HG03025 (cell line): ENCODE results near the gene TMSB4X.
A peak's percentile ranks its signal among the peaks of the same experiment; 100 is the strongest.
"Not testable (repeated sequence)": the region's sequence is repeated elsewhere in the genome, so short reads cannot be mapped to it uniquely, and the experiment has no call there.

Source experiments
- ATAC-seq: cut with Tn5 transposase; IDR thresholded peaks from one replicate; pipeline ENCODE4 v1.9.1; 2021; ENCODE audit warnings: mild to moderate bottlenecking, moderate library complexity; ENCODE audit not compliant: unreplicated experiment, low FRiP score

The TMSB4X gene

DNA sequence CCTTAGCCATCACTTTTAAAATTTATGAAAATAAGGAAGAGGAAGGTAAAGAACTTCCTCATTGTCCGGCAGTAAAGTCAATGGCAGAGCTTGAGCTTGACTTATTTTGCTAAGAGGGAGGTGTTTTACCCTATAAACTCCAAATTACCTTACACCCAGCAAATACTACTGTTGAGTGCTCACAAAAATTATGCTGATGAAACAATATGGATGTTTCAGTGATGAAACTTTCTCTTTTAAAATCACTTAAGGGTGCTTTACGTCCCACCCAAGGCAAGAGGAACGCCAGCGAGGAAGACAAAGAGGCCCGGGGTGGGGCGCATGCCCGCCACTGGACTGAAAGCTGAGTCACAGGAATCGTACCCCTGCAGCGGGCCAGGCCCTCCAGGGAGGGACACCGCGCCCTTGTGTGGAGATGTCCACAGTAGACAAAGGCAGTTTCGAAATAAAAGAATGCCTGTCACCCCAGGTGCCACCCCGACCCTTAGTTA lies 560 bp upstream of the TMSB4X start:
- ATAC-seq = peak; percentile 0

DNA sequence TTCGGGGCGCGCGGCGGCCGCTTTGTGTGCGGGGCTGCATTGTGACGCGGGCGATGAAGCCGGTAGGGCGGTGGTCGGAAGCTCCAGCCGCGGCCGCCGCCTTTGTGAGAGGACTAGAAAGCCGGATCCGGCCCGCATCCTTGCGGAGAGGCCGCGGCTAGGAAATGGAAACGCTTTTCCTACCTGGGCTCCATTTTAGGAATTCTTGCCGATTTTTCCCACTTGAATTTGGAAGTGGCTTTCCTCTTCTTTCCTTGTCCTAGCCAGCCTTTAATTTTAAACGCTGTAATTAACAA lies 708 bp downstream of the TMSB4X start:
- no peak for ATAC-seq

DNA sequence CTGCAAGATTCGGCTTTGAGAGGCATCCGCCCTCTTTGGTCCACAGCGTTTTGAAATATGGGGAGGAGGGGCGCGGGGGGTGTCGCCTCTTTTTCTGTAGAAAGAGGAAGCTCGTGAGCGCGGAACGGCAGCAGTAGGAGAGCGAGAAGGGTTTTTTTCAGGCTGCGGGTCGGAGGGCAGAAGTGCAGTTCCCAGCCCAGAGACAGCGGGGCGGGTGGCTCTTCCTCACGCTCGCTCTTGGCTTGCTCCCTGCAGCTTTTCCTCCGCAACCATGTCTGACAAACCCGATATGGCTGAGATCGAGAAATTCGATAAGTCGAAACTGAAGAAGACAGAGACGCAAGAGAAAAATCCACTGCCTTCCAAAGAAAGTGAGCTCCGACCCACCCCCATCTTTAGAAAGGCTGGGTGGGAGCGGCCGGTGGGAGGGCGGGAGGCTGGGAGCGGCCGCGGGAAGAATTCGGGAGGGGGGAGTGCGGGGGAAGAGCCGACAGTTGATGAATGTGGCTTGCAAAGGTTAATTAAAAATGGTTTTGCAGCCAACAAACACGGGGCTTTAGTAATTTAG lies 1.2 kb downstream of the TMSB4X start:
- no peak for ATAC-seq

DNA sequence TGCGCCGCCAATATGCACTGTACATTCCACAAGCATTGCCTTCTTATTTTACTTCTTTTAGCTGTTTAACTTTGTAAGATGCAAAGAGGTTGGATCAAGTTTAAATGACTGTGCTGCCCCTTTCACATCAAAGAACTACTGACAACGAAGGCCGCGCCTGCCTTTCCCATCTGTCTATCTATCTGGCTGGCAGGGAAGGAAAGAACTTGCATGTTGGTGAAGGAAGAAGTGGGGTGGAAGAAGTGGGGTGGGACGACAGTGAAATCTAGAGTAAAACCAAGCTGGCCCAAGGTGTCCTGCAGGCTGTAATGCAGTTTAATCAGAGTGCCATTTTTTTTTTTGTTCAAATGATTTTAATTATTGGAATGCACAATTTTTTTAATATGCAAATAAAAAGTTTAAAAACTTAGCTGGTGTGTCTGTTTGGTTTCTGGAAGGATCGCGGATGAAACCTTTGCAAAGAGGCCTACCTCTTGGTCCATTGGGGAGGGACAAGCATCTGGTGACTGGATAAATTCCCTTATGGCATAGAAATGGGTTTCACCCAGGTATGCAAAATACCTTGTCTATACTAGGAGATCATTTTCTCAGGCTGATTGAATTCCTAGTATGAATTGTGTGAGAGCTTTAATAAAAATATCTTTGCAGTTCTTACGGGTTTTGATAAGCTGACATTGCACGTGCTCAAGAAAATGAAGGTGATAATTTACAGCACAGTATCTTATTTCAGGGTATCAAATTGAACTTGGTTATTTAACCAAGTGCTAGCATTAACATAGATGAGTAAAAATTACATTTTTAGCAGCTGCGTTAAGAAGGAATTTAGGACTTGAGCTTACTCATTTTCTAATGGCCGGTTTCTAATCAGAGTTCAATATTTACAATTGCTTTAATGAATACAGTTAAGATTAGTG lies 2.2 kb downstream of the TMSB4X start:
- ATAC-seq = not testable (repeated sequence)

DNA sequence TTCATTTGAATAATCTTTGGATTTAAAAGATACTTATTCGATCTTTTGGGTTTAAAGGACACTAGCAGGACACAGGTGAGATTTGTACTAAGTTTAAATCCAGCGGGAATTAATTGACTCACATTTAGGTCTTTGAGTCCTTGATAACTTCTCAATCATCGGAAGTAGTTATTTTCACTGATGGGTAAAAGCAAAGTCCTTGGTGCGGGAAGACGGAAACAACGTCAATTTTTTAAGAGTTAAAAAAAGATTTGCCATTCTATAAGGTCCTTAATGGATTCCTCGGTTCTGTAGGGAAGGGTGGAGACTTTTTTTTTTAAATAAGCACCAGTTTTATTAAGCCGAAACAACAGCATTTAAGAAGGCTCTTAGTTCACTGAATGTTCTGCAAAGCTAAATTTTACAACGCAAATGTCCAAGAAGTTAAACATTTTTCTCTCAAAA lies 2.9 kb downstream of the TMSB4X start:
- no peak for ATAC-seq

DNA sequence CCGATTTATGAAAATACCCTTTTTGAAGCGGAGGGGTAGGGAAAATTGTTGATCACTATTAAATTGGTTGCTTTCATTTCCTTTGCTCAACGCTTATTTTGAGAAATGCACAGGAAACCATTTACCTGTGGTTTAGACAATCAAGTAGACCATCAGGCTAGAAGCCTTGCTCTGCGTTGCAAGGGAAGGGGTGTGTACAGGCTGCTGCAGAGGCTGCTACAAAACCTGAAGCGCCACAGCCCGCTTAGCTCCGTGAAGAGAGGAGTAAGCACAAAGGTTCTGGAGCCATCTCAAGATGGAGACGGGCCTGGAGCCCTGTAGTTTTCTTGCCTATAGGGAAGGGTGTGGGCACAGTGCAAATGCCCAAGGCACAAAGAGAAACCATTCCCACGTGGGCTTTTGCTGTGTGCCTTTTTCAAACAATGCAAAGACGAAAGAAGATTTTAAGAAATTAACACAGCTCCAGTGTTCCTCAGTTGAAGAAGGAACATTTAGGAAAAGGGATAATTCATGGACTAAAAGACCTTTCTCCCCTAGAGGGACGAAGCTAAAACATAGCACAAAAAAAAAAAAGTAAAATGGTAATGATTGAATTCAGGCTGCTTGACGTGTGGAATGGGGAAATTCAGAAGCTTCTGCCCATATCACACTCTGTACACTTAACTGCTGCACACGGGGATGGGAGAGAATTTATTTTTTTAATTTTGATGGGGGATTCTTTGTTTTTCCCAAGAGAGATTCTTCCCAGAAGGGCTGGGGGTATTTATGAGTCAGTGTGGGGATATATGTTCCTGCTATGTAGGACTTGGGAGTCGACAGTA lies 3.5 kb downstream of the TMSB4X start:
- no peak for ATAC-seq

DNA sequence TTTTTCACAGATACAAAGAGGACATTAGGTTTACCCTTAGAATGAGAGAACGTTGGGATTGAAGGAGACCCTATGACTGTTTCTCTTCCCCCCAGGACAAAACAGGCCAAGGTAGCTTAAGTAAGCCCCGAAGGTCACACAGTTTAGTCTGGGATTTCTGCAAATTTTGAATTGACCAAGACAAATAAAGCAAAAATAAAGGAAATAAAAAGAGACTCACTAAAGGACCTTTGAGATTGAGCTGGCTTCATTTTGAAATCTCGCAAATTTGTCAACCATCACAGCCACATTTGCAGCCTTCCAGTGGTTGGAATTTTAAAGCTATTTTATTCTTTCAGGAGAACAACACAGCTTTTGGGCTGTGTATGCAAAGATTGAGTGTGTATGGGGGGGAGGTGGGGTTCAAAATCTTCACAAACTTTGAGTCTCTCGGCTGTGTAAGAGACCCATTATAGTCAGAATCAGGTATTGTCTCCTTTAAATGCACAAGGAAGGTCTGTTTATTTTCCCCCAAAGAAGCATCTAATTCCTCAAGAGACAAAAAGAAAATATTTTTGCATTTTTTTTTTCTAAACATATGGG lies 4.2 kb downstream of the TMSB4X start:
- no peak for ATAC-seq

DNA sequence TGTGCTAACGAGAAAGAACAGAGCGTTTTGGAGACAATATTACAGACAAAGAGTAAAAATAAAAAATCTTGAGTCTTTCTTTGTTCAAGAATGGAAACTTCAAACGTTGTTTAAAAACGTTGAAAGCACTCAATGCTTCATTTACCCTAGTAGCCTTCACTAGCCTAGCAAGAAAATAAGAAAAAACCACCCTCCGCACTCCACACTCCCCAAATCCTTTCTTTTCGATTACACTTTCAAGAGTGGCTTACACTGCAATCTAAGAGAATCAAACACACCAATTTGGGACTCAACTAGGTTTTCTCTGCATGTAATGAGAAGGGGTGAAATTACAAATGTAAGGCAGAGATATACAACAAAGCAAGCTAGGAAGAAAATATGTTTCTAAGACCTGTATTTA lies 4.7 kb downstream of the TMSB4X start:
- ATAC-seq = no peak

DNA sequence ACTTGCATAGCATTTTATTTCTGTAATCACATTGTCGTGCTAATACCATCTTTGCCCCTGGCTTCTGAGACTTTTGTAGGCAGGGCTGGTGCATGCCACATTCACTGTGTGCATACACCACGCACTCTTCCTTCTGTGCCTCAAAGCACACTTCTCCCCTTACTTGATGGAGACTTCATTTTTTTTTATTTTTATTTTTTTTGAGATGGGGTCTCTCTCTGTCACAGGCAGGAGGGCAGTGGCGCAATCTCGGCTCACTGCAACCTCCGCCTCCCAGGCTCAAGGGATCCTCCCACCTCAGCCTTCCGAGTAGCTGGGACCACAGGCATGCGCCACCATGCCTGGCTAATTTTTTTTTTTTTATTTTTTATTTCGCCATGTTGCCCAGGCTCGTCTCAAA lies 5.1 kb downstream of the TMSB4X start:
- ATAC-seq = not testable (repeated sequence)

DNA sequence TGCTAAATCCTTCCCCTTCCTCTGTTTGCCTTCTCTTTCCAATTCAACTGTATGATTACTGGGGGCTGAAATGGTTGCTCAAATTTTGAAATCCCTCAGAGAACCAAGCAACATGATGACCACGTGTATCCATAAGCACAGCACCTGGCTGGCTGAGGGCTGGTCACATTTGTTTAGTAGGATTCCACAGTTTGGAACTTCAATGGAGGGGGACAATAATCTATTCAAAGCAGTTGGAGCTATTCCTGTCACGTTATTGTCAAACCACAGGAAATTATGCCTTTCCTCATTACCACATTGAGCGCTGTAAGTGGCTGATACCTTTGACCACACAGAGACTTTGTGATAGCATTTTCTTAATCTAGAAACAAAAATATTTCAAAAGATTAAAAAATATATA lies 7.0 kb downstream of the TMSB4X start:
- no peak for ATAC-seq

DNA sequence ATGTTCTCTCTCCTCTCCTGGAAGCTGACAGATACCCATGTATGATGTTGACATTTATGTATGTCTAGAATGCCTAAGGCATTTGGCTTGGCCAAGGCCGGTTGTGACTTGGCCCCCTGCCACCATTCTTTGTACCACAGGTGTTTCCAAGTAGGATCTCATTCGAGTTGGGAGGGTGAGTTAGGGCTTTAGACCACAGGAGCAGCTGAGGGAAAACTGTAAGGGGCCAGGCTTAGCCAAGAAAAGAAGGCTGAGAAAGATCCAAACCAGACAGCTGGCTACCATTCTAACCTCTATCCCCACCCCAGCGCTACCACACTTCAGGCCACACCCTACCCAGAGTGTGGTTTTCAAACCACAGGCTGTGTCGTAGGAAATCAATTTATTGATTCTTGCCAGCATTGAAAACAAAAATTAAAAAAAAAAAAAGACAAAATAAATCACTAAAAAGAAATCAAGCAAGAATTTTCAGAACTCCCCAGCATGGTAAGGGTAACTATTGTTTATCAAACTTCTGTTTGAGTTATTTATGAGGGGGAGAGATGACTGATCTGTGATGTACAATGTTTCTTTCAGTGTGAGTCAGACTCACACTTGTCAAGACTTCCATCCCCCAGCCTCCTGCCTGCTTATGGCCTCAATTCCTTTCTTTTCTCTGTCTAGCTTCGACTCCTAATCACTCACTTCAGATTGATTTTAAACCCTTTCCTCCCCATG lies 9.9 kb downstream of the TMSB4X start:
- ATAC-seq = peak; percentile 53

DNA sequence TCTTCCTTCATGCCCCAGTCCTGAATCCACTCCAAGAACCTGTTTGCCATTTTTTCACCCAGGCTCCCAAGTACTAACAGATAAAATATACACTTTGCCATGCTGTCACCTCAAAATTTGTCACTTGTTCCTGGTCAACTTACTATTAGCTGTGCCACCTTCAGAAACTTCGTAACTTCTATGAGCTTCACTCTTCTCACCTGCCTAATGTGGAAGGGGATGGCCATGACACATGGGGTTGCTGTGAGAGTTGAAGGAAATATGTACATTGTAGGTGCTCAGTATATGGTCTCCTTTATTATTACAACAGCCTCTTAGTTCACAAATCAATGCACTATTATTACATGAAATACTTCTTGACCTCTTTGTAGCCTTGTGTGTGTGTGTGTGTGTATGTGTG lies 10.4 kb downstream of the TMSB4X start:
- no peak for ATAC-seq

DNA sequence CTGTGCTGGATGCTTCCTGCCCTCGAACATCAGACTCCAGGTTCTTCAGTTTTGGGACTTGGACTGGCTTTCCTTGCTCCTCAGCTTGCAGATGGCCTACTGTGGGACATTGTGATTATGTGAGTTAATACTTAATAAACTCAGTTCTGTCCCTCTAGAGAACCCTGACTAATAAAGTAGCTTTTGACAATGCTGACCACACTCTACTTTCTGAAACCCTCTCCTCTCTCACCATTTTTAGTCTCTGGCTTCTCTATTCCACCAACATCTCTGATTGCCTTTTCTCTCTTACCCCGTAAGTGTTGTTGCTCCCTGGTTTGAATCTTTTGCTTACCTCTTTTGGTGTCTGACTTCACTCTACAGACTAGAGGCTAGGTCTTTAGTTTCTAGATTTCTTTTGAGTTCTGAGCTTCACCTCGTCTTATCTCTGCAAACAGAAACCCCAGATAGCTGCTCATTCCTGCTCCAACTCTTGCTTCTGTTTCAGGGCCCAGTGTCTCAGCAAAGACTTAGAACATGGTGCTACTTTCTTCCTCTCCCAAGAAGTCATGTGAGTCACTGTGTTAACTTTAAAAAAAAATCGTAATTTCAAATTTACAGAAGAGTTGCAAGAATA lies 11.4 kb downstream of the TMSB4X start:
- no peak for ATAC-seq

DNA sequence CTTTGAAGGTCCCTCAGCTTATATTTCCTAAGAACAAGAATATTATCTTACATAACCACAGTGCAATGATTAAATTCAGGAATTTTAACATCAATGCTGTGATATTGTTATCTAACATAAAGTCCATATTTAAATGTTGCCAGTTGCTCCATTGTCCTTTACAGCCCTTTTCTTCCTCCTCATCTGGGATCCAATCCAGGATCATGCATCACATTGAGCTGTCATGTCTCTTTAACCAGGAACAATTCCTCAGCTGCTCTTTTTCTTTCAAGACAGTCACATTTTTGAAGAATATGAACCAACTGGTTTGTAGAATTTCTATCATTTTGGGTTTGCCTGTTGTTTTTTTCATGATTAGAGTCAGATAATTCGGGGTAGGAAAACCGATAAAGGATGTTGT lies 12.0 kb downstream of the TMSB4X start:
- ATAC-seq = no peak

DNA sequence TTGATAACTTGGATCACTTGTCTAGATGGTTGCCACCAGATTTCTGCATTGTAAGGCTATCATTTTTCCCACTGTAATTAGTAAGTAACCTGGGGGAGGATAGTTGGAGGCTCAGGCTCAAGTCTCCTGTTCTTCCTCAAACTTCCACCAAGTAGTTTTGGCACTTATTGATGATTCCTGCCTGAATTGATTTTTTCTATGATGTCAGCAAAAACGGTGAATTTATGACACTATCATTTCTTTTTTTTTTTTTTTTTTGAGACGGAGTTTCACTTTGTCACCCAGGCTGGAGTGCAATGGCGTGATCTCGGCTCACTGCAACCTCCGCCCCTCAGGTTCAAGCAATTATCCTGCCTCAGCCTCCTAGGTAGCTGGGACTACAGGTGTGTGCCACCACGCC lies 12.4 kb downstream of the TMSB4X start:
- no peak for ATAC-seq

DNA sequence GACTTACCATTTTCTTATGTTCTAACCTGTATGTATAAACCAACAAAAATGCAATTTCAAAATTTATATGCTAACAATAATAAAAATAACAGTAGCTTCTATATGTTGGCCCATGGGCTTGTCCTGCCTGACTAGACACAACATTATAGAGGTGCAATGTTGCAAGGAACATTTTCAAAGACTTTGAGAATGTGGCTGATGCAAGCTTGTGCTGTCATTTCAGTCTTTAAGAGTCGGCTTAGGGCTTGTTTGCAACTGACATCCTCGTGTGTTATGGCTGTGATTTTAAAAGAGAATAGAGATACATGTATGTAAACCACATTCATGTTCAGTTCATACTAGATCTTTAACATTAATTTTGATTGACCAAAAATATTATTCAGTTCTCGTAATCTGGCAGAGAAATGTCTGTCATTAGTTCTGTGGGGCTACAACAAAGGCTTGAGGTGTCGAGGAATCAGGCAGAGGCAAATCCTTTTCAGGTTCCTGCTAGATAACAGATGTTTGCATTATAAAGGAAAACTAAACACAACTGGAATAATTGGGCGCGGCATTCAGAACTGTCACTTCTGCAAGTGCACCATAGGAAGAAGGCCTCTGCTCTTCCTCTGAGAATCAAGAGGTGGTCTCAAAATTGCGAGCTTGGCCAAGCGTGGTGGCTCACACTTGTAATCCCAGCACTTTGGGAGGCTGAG lies 13.1 kb downstream of the TMSB4X start:
- ATAC-seq = no peak

DNA sequence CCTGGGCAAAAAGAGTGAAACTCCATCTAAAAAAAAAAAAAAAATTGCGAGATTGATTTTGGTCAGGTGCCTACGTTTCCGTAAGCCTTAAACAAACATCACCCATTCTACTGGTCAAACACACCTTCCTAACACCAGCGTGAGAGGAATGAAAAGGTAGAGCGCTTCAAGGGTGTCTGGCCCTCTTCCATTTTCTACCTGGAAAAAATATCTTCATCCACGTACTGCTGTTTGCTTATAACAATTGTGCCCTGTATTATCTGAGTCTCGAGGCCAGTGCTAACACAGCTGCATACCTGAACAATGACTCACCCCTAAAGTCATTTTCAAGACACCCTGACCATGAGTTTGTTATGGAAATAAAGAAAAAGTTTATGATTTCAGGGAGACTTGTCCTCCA lies 13.9 kb downstream of the TMSB4X start:
- ATAC-seq = no peak

DNA sequence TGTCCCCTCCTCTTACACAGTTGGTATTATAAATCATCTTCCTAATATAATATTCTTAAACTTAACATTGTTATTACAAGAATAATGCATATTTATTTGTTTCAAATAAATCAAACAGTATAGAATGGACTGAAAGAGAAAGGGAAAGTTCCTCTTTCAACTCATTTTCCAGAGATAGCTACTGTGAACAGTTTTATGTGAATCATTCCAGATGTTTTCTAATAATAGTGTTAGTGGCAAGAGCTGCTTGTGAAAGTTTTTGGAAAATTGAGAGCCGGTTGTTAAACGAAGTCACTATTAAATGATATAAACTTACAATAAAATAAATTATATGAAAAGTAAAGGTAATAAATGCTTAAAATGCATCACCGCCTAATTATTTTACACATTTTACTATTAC lies 14.6 kb downstream of the TMSB4X start:
- no peak for ATAC-seq

DNA sequence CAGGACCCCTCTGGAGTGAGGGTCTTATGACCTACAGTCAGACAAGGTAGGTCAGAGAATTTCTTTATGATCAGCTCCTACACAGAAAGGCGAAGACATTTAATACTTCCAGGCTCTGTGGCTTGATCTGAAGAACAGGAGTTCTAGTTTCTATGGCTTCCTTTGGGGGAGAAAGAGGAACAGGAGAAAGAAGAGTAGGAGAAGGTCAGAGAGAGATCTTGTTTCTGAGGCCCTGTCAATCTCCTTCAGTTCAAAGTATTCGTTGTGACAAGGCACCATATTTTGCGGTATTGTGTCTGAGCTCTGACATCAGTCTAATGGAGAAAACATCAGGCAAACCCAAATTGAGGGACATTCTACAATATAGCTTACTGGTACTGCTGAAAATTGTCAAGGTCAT lies 16.7 kb downstream of the TMSB4X start:
- ATAC-seq = no peak
